Ishikawa (cell line): Measurements from ENCODE around the gene MAK.

Experiments used
- CEBPB ChIP-seq: IDR thresholded peaks from 2 replicates; pipeline ENCODE4 v1.6.1; 2012
- CREB1 ChIP-seq: IDR thresholded peaks from 2 replicates; pipeline ENCODE4 v1.6.1; 2012; ENCODE audit warnings: low read depth
- EP300 ChIP-seq: IDR thresholded peaks from 2 replicates; pipeline ENCODE4 v1.6.1; 2012; ENCODE audit warnings: borderline replicate concordance
- MAX ChIP-seq: IDR thresholded peaks from 2 replicates; pipeline ENCODE4 v1.6.1; 2012
- RAD21 ChIP-seq: IDR thresholded peaks from 2 replicates; pipeline ENCODE4 v1.6.1; 2012; ENCODE audit warnings: low read depth
- REST ChIP-seq: IDR thresholded peaks from 2 replicates; pipeline ENCODE4 v1.6.1; 2012; ENCODE audit warnings: low read depth, mild to moderate bottlenecking
- TAF1 ChIP-seq: IDR thresholded peaks from 2 replicates; pipeline ENCODE4 v1.6.1; 2012; ENCODE audit warnings: low read depth, mild to moderate bottlenecking
- USF1 ChIP-seq: IDR thresholded peaks from 2 replicates; pipeline ENCODE4 v1.6.1; 2012
- YY1 ChIP-seq: IDR thresholded peaks from 2 replicates; pipeline ENCODE4 v1.6.1; 2012; ENCODE audit warnings: low read depth

- TF ChIP-seq MAX (no peak), REST (no peak), CEBPB (no peak), CREB1 (no peak), EP300 (no peak), USF1 (no peak), YY1 (no peak), TAF1 (no peak), RAD21 (no peak)
Measured at GRCh38 chr6:10791673-10792072, 46.7 kb downstream of the MAK start.
